Measurements from ENCODE around the gene AGMO. TPM values are rescaled to one million over a fixed set of nuclear protein-coding genes. Genes with fewer than 3 reads are reported as not detected.

The AGMO gene
- total and polyA plus RNA-seq, 2 experiments from 2014 or later: 0.42 to 0.55 TPM

DNA sequence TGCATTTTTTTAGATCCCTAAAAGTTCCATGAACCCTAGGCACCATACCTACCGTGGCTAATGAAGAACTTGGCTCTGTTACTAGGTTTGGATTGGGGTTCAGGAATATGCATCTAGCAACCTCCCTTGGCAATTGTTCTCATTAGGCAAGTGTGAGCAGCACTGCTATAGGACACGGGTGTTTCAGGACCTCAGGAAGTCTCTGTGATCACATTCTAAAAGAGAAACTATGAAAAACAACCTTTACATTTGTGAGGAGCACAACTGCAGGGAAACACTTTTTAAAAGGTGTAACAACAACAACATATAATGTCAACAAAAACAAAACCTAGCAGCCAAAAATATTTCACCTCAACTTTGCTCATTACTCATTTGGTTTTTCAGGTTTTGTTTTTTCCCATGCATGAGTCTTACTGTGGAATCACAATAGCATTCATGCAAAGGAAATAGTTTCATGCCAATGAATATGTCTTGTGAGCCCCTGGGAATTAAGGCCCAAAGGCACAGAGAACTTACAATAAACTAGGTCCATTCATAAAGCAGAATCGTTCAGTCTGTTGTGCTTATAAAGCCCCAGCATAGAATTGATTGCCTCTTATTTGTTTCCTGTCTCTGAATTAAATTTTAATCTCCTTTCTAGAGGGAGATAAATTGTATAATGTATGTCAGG lies 403.5 kb downstream of the AGMO start (continued):
- TF ChIP-seq REST (IDR thresholded peaks at IDR 0.05; ENCODE audit: unreplicated experiment) (no peak), EZH2phosphoT487 (IDR thresholded peaks at IDR 0.05; ENCODE audit: unreplicated experiment) (no peak), ZNF114 (CRISPR knock-in tag; IDR thresholded peaks at IDR 0.05) (no peak), POLR2AphosphoS5 (IDR thresholded peaks at IDR 0.05; ENCODE audit: low read depth) (no peak), CTCF (conservative IDR thresholded peaks at IDR 0.05; ENCODE audit: low read depth in 2 of 2) (no peak), NANOG (IDR thresholded peaks at IDR 0.05; ENCODE audit: borderline replicate concordance) (no peak), ETS1 (IDR thresholded peaks at IDR 0.05) (no peak)

Other genes with a start within 250 kb of the AGMO start
- 1.2 and 2.1 TPM in 2 replicates for gene MEOX2, start 124.7 kb upstream of the AGMO start, total RNA-seq (2014; rRNA removed; shearing (Covaris generic))
- 0.42 and 0.50 TPM in 2 replicates for gene MEOX2, start 124.7 kb upstream of the AGMO start, polyA plus RNA-seq (2016; fragmentation: Nextera tagmentation; extraction: Ambion mirVana)